NCI-H2107 treated with DMSO at 0.1 percent for 48 hours (cell line): ENCODE data around the gene UTS2.

ENCODE experiments used
- DNase-seq: peaks from one replicate; lab custom pipeline; 2025; ENCODE audit not compliant: unreplicated experiment; lab: John Stamatoyannopoulos, UW

The UTS2 gene

GRCh38 chr1:7863756-7864328 lies 11.0 kb upstream of the UTS2 start:
- DNase-seq = no peak

GRCh38 chr1:7862211-7863060 lies 9.6 kb upstream of the UTS2 start:
- DNase-seq = no peak

GRCh38 chr1:7861452-7861851 lies 8.6 kb upstream of the UTS2 start:
- DNase-seq = no peak

- no peak for DNase-seq
These were observed 7.3 kb upstream of the UTS2 start for GRCh38 chr1:7860130-7860529.

GRCh38 chr1:7859406-7859805 lies 6.5 kb upstream of the UTS2 start:
- no peak for DNase-seq

- no peak for DNase-seq
These were observed 5.1 kb upstream of the UTS2 start for GRCh38 chr1:7857985-7858384.

- no peak for DNase-seq
These were observed 4.1 kb upstream of the UTS2 start for GRCh38 chr1:7857000-7857399.

GRCh38 chr1:7856345-7856744 lies 3.5 kb upstream of the UTS2 start:
- no peak for DNase-seq

GRCh38 chr1:7853684-7854026 lies 790 bp upstream of the UTS2 start:
- no peak for DNase-seq

GRCh38 chr1:7850786-7851185 lies 2.1 kb downstream of the UTS2 start:
- DNase-seq = no peak

- no peak for DNase-seq
These were observed 5.3 kb downstream of the UTS2 start for GRCh38 chr1:7847599-7847998.

- DNase-seq = no peak
These were observed 6.2 kb downstream of the UTS2 start for GRCh38 chr1:7846656-7847055.

- no peak for DNase-seq
These were observed 7.1 kb downstream of the UTS2 start for GRCh38 chr1:7845761-7846160.

GRCh38 chr1:7842517-7842916 lies 10.3 kb downstream of the UTS2 start:
- DNase-seq = no peak

GRCh38 chr1:7839526-7839925 lies 13.3 kb downstream of the UTS2 start:
- no peak for DNase-seq

GRCh38 chr1:7838714-7839113 lies 14.2 kb downstream of the UTS2 start:
- DNase-seq = no peak

- no peak for DNase-seq
These were observed 19.8 kb downstream of the UTS2 start for GRCh38 chr1:7833035-7833434.

- no peak for DNase-seq
These were observed 21.4 kb downstream of the UTS2 start for GRCh38 chr1:7831458-7831857.

GRCh38 chr1:7827126-7827955 lies 25.5 kb downstream of the UTS2 start:
- DNase-seq = no peak

- no peak for DNase-seq
These were observed 26.5 kb downstream of the UTS2 start for GRCh38 chr1:7826363-7826762.

GRCh38 chr1:7824701-7825100 lies 28.2 kb downstream of the UTS2 start:
- no peak for DNase-seq

GRCh38 chr1:7821282-7821681 lies 31.6 kb downstream of the UTS2 start:
- DNase-seq = no peak
